ENCODE results near the gene KNOP1.
"Not testable (repeated sequence)": the region's sequence is repeated elsewhere in the genome, so short reads cannot be mapped to it uniquely, and the experiment has no call there.

Gene KNOP1

GRCh38 chr16:19683453-19684236 is 34.4 kb downstream of the KNOP1 start:
- DNase-seq (ENCODE audit: low read depth in 2 of 2) = no peak

GRCh38 chr16:19681637-19682036 is 36.4 kb downstream of the KNOP1 start:
- no peak for DNase-seq (ENCODE audit: low read depth in 2 of 2)

- no peak for DNase-seq (ENCODE audit: low read depth in 2 of 2)
Observed at GRCh38 chr16:19680881-19681340, 37.1 kb downstream of the KNOP1 start.

DNA sequence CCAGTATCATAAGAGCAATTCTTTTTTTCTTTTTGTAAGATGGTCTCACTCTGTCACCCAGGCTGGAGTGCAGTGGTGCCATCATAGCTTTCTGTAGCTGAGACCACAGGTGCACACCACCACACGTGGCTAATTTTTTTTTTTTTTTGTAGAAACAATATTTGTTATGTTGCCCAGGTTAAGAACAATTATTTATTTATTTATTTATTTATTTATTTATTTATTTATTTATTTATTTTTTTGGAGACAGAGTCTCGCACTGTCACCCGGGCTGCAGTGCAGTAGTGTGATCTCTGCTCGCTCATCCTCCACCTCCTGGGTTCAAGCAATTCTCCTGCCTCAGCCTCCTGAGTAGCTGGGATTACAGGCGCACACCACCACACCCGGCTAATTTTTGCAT is 38.7 kb downstream of the KNOP1 start:
- not testable (repeated sequence) for DNase-seq (ENCODE audit: low read depth in 2 of 2)

GRCh38 chr16:19678804-19679203 is 39.2 kb downstream of the KNOP1 start:
- DNase-seq (ENCODE audit: low read depth in 2 of 2) = no peak

GRCh38 chr16:19677402-19677801 is 40.6 kb downstream of the KNOP1 start:
- DNase-seq (ENCODE audit: low read depth in 2 of 2) = no peak

GRCh38 chr16:19674485-19674884 is 43.5 kb downstream of the KNOP1 start:
- DNase-seq (ENCODE audit: low read depth in 2 of 2) = no peak

- no peak for DNase-seq (ENCODE audit: low read depth in 2 of 2)
Observed at GRCh38 chr16:19672378-19672777, 45.6 kb downstream of the KNOP1 start.

GRCh38 chr16:19666477-19666876 is 51.5 kb downstream of the KNOP1 start:
- DNase-seq (ENCODE audit: low read depth in 2 of 2) = no peak

DNA sequence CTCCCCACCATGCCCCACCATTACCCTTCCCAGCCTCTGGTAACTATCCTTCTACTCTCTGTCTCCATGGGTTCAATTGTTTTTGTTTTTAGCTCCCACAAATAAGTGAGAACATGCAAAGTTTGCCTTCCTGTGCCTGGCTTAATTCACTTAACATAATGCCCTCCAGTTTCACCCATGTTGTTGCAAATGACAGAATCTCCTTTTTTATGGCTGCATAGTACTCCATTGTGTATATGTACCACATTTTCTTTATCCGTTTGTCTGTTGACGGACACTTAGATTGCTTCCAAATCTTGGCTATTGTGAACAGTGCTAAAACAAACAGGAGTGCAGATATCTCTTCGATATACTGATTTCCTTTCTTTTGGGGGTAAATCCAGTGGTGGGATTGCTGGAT is 52.7 kb downstream of the KNOP1 start:
- DNase-seq (ENCODE audit: low read depth in 2 of 2) = not testable (repeated sequence)

- no peak for DNase-seq (ENCODE audit: low read depth in 2 of 2)
Observed at GRCh38 chr16:19664166-19664565, 53.9 kb downstream of the KNOP1 start.

DNA sequence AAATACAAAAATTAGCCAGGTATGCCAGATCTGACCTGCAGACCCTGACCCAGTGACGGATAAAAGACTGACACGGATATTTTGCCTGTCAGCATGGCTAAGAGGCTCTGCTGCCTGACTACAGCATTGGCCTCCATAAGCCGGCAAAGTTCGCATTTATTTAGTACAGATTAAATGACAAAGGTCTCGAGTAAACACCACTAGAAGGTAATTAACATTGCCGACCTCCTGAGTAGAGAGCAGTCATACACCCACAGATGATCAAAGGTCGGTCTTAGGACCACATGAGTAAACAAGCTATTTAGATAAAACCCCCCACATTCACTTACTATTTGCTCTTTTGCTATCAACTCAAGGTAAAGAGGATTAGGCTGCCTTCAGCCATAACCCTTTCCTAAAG is 55.7 kb downstream of the KNOP1 start:
- no peak for DNase-seq (ENCODE audit: low read depth in 2 of 2)

GRCh38 chr16:19660432-19660831 is 57.6 kb downstream of the KNOP1 start:
- DNase-seq (ENCODE audit: low read depth in 2 of 2) = no peak

DNA sequence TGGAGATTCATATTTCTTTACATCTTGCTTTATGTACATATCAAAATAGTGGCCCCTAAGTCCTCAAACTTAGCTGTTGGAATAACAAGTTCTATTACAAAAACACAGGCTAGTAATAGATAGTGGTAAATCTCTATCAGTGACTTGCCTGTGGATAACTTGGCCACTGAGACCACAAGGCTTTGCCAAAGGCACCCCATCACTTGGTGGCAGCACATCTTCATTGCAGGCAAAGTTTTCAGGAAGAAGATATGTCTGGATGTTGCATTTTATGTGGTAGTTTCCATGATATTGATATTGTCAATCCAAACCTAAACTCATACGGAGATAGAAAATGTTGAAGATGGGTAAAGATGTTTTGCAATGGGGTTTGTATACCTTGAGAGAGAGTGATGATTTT is 58.5 kb downstream of the KNOP1 start:
- DNase-seq (ENCODE audit: low read depth in 2 of 2) = no peak

- no peak for DNase-seq (ENCODE audit: low read depth in 2 of 2)
Observed at GRCh38 chr16:19657831-19658230, 60.2 kb downstream of the KNOP1 start.

DNA sequence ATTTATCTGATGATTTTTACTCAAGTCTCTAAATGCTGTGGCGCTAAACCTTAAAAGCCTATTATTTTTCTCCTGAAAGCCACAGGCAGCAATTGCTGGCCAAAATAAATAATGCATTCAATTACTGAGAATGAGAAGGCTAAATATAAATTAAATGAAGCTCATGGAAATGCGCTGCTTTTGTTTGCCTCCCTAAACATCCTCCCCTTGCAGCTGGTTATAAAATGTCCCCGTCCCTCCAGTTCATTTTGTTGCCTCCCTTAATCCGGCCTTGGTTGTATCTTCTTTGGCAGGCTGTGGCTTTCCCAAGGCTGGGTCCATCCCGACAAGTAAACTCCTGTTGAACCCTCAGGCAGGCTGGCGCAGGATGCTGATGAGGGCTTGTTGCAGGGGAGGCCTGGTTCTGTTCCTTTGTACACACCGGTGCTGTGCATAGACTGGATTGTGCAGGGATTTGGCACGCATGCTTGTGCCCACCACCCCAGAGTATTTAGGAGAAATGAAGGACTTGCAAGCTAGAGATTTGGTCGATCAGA is 62.7 kb downstream of the KNOP1 start:
- no peak for DNase-seq (ENCODE audit: low read depth in 2 of 2)

DNA sequence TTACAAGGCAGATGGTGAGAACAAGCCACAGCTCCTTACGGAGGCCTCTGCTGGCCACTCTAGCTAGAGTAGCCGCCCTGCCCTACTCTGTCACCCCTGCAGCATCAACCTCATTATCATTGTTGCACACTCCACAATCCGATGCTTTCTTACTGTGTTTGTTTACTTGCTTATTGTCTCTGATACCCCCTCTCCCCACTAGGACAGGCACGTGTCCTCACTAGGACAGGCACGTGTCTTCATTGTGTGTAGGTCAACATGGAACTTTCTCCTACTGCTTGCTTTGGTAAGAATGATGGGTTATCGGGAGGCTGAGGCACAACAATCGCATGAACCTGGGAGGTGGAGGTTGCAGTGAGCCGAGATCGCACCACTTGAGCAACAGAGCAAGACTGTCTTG is 63.9 kb downstream of the KNOP1 start:
- DNase-seq (ENCODE audit: low read depth in 2 of 2) = no peak

All from stimulated activated CD4-positive, alpha-beta T cell treated with anti-CD3 and anti-CD28 coated beads, Interleukin-1b, Interleukin-23, amount 100 ng/mL, for 1 hour (primary cell).